Right cardiac atrium (tissue), 5 donors: ENCODE results near the gene OTOGL. TPM values are rescaled to one million over a fixed set of nuclear protein-coding genes. Genes with fewer than 3 reads are reported as not detected.

ENCODE experiments used
- ATAC-seq, 2 donors: fragments of 200-7000 bp; cut with Tn5 transposase; one replicate each; pipeline versions ENCODE4 v1.8.0 to v1.9.1; 2020; ENCODE audit warnings: moderate library complexity in 2 of 2, mild to moderate bottlenecking in 1 of 2
- DNase-seq, 3 donors: peaks; one replicate each; pipeline ENCODE4 v3.0.0-alpha.2; 2020
- H3K27ac ChIP-seq: one replicate; pipeline ENCODE4 v1.5.1; 2013; ENCODE audit warnings: mild to moderate bottlenecking, low read length, control low read depth, moderate library complexity
- H3K27me3 ChIP-seq: one replicate; pipeline ENCODE4 v1.6.1; 2013; ENCODE audit not compliant: control insufficient read depth, insufficient read depth
- H3K4me1 ChIP-seq: one replicate; pipeline ENCODE4 v1.6.1; 2013; ENCODE audit warnings: low read length; ENCODE audit not compliant: control insufficient read depth, insufficient read depth
- H3K4me3 ChIP-seq: one replicate; pipeline ENCODE4 v1.5.1; 2013; ENCODE audit warnings: low read length, control low read depth
- H3K9me3 ChIP-seq: one replicate; pipeline ENCODE4 v1.6.1; 2013; ENCODE audit warnings: low read length; ENCODE audit not compliant: control insufficient read depth
- whole genome bisulfite sequencing: extraction: QIAGEN DNeasy Blood & Tissue Kit; methylation state at CpG from one replicate; pipeline ENCODE4 v1.1.7; 2013; 5-methylcytosine and 5-hydroxymethylcytosine counted together
- intact Hi-C, 4 donors: fragments of 100-400 bp; cut with DNase I; formaldehyde crosslinking; loops; one replicate each; pipeline versions ENCODE4 v1.11.0 to v1.14.0; 2022 to 2023
- polyA plus RNA-seq: library from polyadenylated mRNA; stranded (reverse); fragments of 200-250 nt; gene quantifications from one replicate; pipeline ENCODE4 v1.2.3, GENCODE V29; 2013
- total RNA-seq, 4 donors: library from RNA; stranded (reverse); fragmentation: NEBNext Ultra II Directional; extraction: Animal tissue kit (Norgen Biotek cat#: 25700); gene quantifications; one replicate each; pipeline ENCODE4 v1.2.1, GENCODE V29; 2021
- donor health status: healthy with polysubstance abuse.
- donor health status: DM: no; HTN: yes; CAD: no.
- donor health status: DM: no; HTN: no; CAD: no.
- donor health status: DM: no; HTN: yes; CAD: no; lungs with severe emphysema.
- donor health status: DM: yes; HTN: yes; CAD: no.

The OTOGL gene
- total and polyA plus RNA-seq, 5 donors: 8.1 to 25.9 (median 17.8) TPM

DNA sequence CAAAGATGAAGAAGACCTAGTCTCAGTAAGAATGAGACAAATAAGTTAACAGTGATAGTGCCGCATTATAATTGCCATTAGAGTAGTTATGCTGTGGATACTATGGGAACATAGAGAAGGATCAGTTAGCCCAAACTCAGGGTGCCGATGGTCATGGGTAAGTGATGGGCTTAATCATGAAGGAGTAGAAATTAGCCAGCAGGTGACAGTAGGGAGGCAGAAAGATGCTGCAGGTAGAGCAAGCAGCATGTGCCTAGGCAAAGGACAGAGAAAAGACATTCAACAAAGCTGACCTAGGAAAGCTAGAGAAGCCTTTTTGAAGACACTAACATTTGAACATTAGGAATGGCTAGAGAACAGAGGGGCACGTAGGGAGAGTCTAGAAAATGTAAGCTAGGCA, 314.1 kb downstream of the OTOGL start:
- ATAC-seq (no peak), DNase-seq (no peak)
- Histone ChIP-seq H3K9me3 (no peaks in the 10 kb centered on the region), H3K4me1 (no peaks in the 10 kb centered on the region), H3K27me3 (no peaks in the 10 kb centered on the region), H3K4me3 (no peak overlapping the region), H3K27ac (no peak overlapping the region)
- intact Hi-C loops: loop anchor here (5.0 to 10.0 kb wide), 3 partner anchors 349 to 511 kb away; no protein-coding TSS in a partner anchor
- 85% methylated on average over 3 of the region's 3 CpGs for WGBS

DNA sequence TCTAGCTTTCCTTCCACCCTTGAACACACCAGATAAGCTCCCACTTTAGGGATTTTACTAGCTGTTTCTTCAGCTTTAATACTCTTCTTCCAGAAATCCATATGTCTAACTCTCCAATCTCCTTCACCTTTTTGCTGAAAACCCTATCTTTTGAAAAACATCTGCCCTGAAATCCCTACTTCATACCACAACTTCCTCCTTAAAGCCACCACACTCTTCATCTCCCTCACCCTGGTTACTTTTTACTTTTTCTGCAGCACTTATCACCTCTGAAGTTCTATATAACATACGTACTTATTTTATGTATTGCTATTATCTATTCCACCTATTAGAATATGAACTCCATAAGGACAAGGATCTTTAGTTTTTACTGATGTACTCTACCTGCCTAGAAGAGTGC, 316.1 kb downstream of the OTOGL start:
- Histone ChIP-seq H3K27ac (no peak overlapping the region), H3K9me3 (no peaks in the 10 kb centered on the region), H3K4me1 (peaks cover 2% of the 10 kb centered on the region), H3K27me3 (no peaks in the 10 kb centered on the region), H3K4me3 (no peak overlapping the region)
- ATAC-seq: no peak
- intact Hi-C loops: loop anchor here in 3 of 4 donors (10.0 kb wide), 2 partner anchors 349 to 509 kb away; no protein-coding TSS in a partner anchor
- WGBS: 70% methylated on average over 1 of the region's 1 CpG
- no peak for DNase-seq

DNA sequence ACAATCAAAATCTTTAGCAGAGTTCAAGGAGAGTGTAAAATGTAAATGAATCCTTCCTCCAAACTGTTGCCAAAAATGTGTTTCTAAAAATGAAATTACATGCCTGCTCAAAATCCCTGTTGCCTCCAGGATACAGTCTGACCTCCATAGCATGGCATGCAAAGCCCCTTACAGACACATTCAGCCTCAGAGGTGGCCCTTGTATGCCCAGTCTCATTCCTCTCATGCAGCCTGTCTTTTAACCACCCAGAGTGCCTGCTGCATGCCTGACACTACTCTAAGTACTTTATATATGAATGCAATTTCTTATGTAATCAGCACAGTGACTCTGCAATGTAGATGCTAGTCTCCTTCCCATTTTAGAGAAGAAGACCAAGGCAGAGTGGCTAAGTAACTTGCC, 320.3 kb downstream of the OTOGL start:
- H3K4me1 ChIP-seq: peaks cover 2% of the 10 kb centered on the region
- ATAC-seq: no peak
- intact Hi-C loops: loop anchor here in 3 of 4 donors (10.0 kb wide), 2 partner anchors 345 to 505 kb away; no protein-coding TSS in a partner anchor
- no peaks in the 10 kb centered on the region for H3K9me3 ChIP-seq
- H3K4me3 ChIP-seq: no peak overlapping the region
- no peak overlapping the region for H3K27ac ChIP-seq
- no peaks in the 10 kb centered on the region for H3K27me3 ChIP-seq
- no peak for DNase-seq

DNA sequence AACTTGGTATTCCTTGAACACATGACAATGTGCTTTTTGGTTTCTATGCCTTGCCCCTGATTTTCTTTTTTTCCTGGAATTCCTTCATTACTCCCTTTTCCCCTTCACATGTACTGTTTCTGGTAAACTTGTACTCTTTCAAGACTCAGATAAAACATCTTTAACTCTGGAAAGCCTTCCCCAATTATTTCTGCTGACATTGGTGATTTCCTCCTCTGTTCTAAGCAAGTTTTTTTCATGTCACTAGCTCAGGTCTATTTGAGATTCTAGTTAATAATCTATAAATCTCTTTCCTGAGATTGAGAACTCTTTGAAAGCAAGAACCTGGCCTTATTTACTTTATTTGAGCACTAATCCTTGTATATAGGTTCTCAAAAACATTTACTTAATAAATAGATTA, 320.7 kb downstream of the OTOGL start:
- Histone ChIP-seq H3K27me3 (no peaks in the 10 kb centered on the region), H3K9me3 (no peaks in the 10 kb centered on the region), H3K27ac (no peak overlapping the region), H3K4me3 (no peak overlapping the region), H3K4me1 (peaks cover 2% of the 10 kb centered on the region)
- intact Hi-C loops: no loop called here
- DNase-seq: no peak
- no peak for ATAC-seq

DNA sequence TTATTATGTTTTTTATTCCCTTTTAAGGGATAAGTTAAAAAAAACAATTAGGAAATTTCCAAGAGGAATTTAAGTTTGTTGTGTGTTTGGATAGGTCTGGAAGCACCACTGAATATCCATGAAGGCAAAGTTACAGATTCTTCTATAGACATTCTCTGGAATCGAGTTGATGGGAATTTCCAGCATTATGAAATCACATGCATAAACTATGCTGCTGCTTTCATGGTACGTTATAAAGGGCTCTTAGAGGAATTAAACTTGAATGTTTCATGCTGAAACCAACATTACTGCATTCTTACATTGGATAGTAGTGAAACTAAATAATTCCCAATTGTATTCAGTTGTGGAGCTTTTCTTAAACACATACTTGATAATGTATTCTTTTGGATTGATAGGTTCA, 323.2 kb downstream of the OTOGL start:
- Histone ChIP-seq H3K27ac (no peak overlapping the region), H3K9me3 (no peaks in the 10 kb centered on the region), H3K4me1 (peaks cover 2% of the 10 kb centered on the region), H3K4me3 (no peak overlapping the region), H3K27me3 (no peaks in the 10 kb centered on the region)
- intact Hi-C loops: no loop called here
- 69% methylated on average over 2 of the region's 2 CpGs for WGBS
- DNase-seq: no peak
- ATAC-seq: no peak

Other genes with a start within 250 kb of the OTOGL start
- 10 to 100 TPM; 66.8 to 77.1 (median 73.4) TPM for gene PPP1R12A, start 164.4 kb upstream of the OTOGL start, total RNA-seq
- 20.2 TPM for gene PPP1R12A, start 164.4 kb upstream of the OTOGL start, polyA plus RNA-seq